Retina (tissue), 1 donor: ENCODE measurements around the gene EGLN2.
"Not testable (repeated sequence)": the region's sequence is repeated elsewhere in the genome, so short reads cannot be mapped to it uniquely, and the experiment has no call there.

Experiments used
- DNase-seq: peaks from one replicate; pipeline ENCODE4 v3.0.0-alpha.2; 2016

The EGLN2 gene

GRCh38 chr19:40776932-40777644, 21.9 kb upstream of the EGLN2 start:
- DNase-seq: peak; percentile 95

GRCh38 chr19:40777645-40777936, 21.4 kb upstream of the EGLN2 start:
- DNase-seq: no peak

- DNase-seq: peak; percentile 100
Observed at GRCh38 chr19:40777937-40778705, 20.9 kb upstream of the EGLN2 start, which contains the start of gene RAB4B. RAB4B (plus strand) TSS chr19:40778247; CDS start chr19:40778376, 129 bp downstream.

- DNase-seq: no peak
Observed at GRCh38 chr19:40778706-40779284, 20.2 kb upstream of the EGLN2 start.

- DNase-seq: no peak
Observed at GRCh38 chr19:40780582-40780981, 18.4 kb upstream of the EGLN2 start.

GRCh38 chr19:40781140-40781539, 17.9 kb upstream of the EGLN2 start:
- no peak for DNase-seq

GRCh38 chr19:40783711-40784110, 15.3 kb upstream of the EGLN2 start:
- DNase-seq: no peak

GRCh38 chr19:40784146-40784545, 14.8 kb upstream of the EGLN2 start:
- DNase-seq: not testable (repeated sequence)

GRCh38 chr19:40785526-40785925, 13.5 kb upstream of the EGLN2 start:
- no peak for DNase-seq

GRCh38 chr19:40786060-40787037, 12.6 kb upstream of the EGLN2 start:
- no peak for DNase-seq

- no peak for DNase-seq
Observed at GRCh38 chr19:40791349-40791748, 7.6 kb upstream of the EGLN2 start.

- DNase-seq: no peak
Observed at GRCh38 chr19:40791996-40792395, 7.0 kb upstream of the EGLN2 start.

- DNase-seq: no peak
Observed at GRCh38 chr19:40797166-40797962, 1.6 kb upstream of the EGLN2 start.

- DNase-seq: no peak
Observed at GRCh38 chr19:40797963-40798682, 868 bp upstream of the EGLN2 start.

GRCh38 chr19:40799558-40800338, 757 bp downstream of the EGLN2 start:
- no peak for DNase-seq

- no peak for DNase-seq
Observed at GRCh38 chr19:40800339-40800996, 1.5 kb downstream of the EGLN2 start.

GRCh38 chr19:40800997-40801377, 2.0 kb downstream of the EGLN2 start:
- DNase-seq: no peak

GRCh38 chr19:40801426-40802299, 2.7 kb downstream of the EGLN2 start:
- no peak for DNase-seq
